Cardiac fibroblast (primary cell): ENCODE results near the gene UBQLN3.

Experiments
- DNase-seq, 2 donors: peaks; one replicate each; pipeline versions ENCODE4 v3.0.0 to v3.0.0-alpha.2; 2010; ENCODE audit warnings: low read depth in 2 of 2
- H3K4me3 ChIP-seq, 2 donors: replicated peaks in 1 of 2; 1 replicate in 1 of 2; 2 replicates in 1 of 2; pipeline ENCODE4 v1.5.1; 2011; ENCODE audit warnings: low read depth in 2 of 2, low read length in 2 of 2, mild to moderate bottlenecking in 2 of 2, moderate library complexity in 1 of 2
- TF ChIP-seq, protein P1 (sequence below): IDR thresholded peaks from one replicate; pipeline ENCODE4 v1.5.1; 2011; ENCODE audit warnings: low read depth, mild to moderate bottlenecking, low read length, inconsistent platforms

The UBQLN3 gene

DNA sequence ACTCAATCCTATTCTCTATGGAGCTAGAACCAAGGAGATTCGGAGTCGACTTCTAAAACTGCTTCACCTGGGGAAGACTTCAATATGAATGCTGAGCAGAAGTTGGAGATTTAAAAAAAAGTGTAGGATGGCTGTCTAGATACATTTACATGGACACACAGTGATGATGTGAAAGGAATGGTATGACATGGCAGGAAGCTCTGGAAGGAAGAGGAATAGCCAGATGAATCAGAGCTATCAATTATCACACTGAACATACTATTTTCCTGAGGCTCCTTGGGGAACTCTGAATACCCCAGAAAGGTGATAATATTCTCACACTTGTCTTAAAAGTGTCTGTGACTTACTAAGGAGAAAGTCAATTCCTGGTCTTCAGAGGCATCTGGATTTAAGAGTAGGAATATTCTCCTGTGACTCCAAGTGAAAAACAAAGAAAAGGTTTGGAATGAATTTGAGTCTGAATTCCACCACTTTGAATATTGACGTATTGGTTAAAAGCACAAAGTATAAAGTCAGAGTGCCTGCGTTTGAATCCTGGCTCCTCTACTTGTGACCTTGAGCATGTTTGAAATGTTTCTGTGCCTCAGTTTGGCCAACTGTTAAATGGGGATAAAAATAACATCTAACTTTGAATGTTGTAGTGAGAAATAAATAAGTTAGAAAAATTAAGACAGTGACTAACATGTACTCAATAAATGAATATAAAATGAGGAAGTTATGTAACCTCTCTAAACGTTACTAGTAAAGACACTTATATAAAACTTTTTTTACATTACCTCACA lies 20.0 kb downstream of the UBQLN3 start:
- TF ChIP-seq, protein P1, sequence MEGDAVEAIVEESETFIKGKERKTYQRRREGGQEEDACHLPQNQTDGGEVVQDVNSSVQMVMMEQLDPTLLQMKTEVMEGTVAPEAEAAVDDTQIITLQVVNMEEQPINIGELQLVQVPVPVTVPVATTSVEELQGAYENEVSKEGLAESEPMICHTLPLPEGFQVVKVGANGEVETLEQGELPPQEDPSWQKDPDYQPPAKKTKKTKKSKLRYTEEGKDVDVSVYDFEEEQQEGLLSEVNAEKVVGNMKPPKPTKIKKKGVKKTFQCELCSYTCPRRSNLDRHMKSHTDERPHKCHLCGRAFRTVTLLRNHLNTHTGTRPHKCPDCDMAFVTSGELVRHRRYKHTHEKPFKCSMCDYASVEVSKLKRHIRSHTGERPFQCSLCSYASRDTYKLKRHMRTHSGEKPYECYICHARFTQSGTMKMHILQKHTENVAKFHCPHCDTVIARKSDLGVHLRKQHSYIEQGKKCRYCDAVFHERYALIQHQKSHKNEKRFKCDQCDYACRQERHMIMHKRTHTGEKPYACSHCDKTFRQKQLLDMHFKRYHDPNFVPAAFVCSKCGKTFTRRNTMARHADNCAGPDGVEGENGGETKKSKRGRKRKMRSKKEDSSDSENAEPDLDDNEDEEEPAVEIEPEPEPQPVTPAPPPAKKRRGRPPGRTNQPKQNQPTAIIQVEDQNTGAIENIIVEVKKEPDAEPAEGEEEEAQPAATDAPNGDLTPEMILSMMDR = no peak
- no peak overlapping the region for H3K4me3 ChIP-seq
- DNase-seq = no peak

DNA sequence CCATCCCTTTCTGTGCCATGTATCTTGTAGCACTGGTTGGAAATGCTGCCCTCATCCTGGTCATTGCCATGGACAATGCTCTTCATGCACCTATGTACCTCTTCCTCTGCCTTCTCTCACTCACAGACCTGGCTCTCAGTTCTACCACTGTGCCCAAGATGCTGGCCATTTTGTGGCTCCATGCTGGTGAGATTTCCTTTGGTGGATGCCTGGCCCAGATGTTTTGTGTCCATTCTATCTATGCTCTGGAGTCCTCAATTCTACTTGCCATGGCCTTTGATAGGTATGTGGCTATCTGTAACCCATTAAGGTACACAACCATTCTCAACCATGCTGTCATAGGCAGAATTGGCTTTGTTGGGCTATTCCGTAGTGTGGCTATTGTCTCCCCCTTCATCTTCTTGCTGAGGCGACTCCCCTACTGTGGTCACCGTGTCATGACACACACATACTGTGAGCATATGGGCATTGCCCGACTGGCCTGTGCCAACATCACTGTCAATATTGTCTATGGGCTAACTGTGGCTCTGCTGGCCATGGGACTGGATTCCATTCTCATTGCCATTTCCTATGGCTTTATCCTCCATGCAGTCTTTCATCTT lies 20.9 kb downstream of the UBQLN3 start:
- H3K4me3 ChIP-seq = no peak overlapping the region
- DNase-seq = no peak
- TF ChIP-seq, protein P1 = no peak

DNA sequence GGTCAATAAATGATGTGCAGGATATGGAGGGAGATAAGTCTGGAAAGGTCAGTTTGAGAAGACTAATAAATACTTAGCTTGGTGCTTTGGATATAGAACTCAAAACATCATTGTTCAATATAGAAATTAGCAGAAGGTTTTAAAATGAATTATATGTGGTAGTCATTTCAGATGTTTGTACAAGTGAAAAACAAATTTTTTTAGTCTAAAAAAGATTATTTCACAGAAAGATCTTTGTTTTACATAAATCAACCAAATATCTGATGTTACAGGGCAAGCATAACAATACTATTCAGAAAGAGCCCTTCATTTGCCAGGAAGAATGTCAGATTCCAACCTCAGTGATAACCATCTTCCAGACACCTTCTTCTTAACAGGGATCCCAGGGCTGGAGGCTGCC lies 21.4 kb downstream of the UBQLN3 start, which contains the start of gene OR52D1:
Gene OR52D1 (plus strand): TSS at position 301 of the 400 bp plus-strand sequence. CDS start 22 bp downstream, at position 323.
- no peak for DNase-seq
- no peak within 1 kb of the TSS for H3K4me3 ChIP-seq
- TF ChIP-seq, protein P1 = no peak

DNA sequence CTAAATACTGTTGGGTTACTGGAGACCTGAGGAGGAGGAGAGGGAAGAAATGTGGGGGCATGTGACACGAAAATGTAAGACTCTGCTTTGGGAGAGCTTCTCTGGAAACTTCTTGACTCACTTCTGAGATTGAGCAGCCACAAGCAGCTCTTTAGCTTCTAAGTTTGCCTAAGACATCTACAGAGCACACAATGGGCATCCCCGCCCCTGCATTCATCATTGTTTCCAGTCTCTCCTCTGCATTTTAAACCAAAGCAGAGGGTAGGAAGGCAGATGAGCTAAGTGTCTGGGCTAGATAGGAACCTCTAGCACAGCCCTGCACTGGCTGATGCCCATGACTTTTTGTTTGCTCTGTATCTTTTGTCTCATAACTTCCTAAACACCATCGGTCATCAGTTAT lies 23.3 kb downstream of the UBQLN3 start:
- TF ChIP-seq, protein P1 = no peak
- no peak overlapping the region for H3K4me3 ChIP-seq
- no peak for DNase-seq

DNA sequence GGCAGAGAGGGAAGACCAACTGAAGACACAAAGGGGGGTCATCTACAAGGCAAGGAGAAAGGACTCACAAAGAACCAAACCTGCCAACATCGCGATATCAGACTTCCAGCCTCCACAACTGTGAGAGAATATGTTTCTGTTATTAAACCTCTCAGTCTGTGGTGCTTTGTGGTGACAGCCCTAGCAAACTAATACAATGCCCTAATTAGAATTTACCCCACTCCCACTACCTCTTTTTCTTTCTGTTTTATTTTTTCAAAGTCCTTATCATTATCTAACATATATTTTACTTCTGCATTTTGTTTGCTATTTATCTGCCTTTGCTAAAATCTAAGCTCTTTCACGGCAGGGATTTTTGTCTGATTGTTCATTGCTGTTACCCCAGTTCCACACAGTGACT lies 23.8 kb downstream of the UBQLN3 start:
- no peak overlapping the region for H3K4me3 ChIP-seq
- TF ChIP-seq, protein P1 = no peak
- DNase-seq = no peak

DNA sequence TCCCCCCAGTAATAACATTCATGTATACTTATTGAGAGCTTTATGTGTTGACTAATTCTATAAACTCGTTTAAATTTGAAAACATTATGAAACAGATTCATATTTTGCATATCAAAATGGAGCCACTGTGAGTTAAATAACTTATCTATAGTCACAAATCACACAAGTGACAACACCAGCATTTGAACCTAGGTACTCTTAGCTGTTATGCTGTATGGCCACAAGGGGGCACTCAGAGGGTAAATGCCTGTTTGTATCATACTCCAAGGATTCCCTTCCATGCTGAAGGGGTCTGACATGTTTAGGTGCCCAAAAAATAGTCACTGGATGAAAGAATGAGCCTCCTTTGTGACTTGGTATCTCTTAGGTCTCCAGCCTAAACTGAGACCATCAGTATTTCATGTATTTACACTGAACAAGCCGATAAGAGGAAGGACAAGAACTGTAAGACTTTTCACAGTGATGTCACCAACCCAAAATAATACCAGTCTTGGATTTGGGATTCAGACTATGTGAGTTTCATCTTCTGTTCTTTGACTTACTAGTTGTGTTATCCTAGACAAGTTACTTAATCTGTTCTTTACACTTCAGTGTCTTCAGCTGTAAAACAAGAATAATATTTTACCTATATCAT lies 33.5 kb downstream of the UBQLN3 start:
- TF ChIP-seq, protein P1 = peak; percentile 82
- peak; percentile 67 to 75 for DNase-seq
- no peak overlapping the region for H3K4me3 ChIP-seq
